ENCODE measurements around the gene PTCH1. TPM values are rescaled to one million over a fixed set of nuclear protein-coding genes. Genes with fewer than 3 reads are reported as not detected.

The PTCH1 gene
- total and polyA plus RNA-seq, 10 of the 15 experiments (the other 5 are each of a cell fraction or from before 2014, with no cell fraction given) = 0.16 to 6.1 (median 2.6) TPM

DNA sequence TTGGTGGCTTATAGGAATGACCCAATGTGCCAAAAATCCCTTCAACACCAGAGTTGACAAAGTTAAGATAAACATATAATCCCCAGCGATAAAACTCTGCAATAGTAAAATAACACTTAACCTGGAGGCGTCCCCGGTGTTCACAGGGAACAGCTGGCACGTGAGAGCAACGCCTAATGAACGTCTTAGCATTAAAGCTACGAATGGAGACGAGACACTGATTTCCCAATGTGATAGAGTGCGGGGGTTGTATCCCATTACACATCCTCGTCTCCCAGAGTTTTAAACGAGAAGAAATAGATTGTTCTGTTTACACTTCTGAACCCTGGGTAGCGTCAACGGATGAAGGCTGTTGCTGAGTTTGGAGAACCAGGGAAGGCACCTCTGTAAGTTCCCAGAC is 57.6 kb downstream of the PTCH1 start:
- Histone ChIP-seq H3K4me2 (ENCODE audit: control insufficient read depth, insufficient read depth) (no peak overlapping the region), H3K9ac (ENCODE audit: control insufficient read depth, insufficient read depth, low read length) (no peak overlapping the region), H3K4me1 (ENCODE audit: control insufficient read depth, insufficient read depth, low read length) (peaks cover 23% of the 10 kb centered on the region), H3K36me3 (ENCODE audit: control insufficient read depth in 2 of 2, insufficient read depth in 2 of 2, low read length in 1 of 2) (peaks cover 2 to 15% of the 10 kb centered on the region in 2 experiments; a peak in 3 of 4 replicates), H4K20me1 (ENCODE audit: control insufficient read depth, insufficient read depth) (0 out of 2 replicates have a peak, but pooled peaks cover 2% of the 10 kb centered on the region), H3K27me3 (replicated peaks in 1 of 2; ENCODE audit: control insufficient read depth in 2 of 2, insufficient read depth in 2 of 2, low read length in 1 of 2) (no peaks in the 10 kb centered on the region), H3K9me3 (replicated peaks; ENCODE audit: control insufficient read depth, insufficient read depth, low read length) (no peaks in the 10 kb centered on the region), H3K79me2 (ENCODE audit: control insufficient read depth, insufficient read depth, low read length) (peaks cover 3% of the 10 kb centered on the region; the same call in 1 of the 2 replicates), H2AFZ (ENCODE audit: control insufficient read depth, low read depth, low read length) (no peak overlapping the region), H3K4me3 (no peak overlapping the region), H3K27ac (ENCODE audit: control insufficient read depth, insufficient read depth) (no peak overlapping the region)
- DNase-seq (ENCODE audit: low read depth, low spot score) (no peak), ATAC-seq (no peak), FAIRE-seq (no peak)
- intact Hi-C loops (cut with micrococcal nuclease; ENCODE audit: unreplicated experiment) (no loop called here), in situ Hi-C loops (cut with MboI) (no loop called here)
- SMC1A ChIA-PET (ENCODE audit: uncharacterized antibody, unreplicated experiment) = no interaction called here
- POLR2A ChIA-PET = no interaction called here
- no TSS peak for BruUV-seq (replicated peaks)
- WGBS (ENCODE audit: insufficient coverage, insufficient replicate concordance, low lambda C conversion rate, missing lambda C conversion rate) = 98% methylated on average over 13 of the region's 13 CpGs
- CTCF ChIA-PET = no interaction called here
- RAD21 ChIA-PET (ENCODE audit: unreplicated experiment) = no interaction called here
- TF ChIP-seq, protein P1, sequence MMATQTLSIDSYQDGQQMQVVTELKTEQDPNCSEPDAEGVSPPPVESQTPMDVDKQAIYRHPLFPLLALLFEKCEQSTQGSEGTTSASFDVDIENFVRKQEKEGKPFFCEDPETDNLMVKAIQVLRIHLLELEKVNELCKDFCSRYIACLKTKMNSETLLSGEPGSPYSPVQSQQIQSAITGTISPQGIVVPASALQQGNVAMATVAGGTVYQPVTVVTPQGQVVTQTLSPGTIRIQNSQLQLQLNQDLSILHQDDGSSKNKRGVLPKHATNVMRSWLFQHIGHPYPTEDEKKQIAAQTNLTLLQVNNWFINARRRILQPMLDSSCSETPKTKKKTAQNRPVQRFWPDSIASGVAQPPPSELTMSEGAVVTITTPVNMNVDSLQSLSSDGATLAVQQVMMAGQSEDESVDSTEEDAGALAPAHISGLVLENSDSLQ (IDR thresholded peaks at IDR 0.05) = no peak
- TF ChIP-seq, protein P2, sequence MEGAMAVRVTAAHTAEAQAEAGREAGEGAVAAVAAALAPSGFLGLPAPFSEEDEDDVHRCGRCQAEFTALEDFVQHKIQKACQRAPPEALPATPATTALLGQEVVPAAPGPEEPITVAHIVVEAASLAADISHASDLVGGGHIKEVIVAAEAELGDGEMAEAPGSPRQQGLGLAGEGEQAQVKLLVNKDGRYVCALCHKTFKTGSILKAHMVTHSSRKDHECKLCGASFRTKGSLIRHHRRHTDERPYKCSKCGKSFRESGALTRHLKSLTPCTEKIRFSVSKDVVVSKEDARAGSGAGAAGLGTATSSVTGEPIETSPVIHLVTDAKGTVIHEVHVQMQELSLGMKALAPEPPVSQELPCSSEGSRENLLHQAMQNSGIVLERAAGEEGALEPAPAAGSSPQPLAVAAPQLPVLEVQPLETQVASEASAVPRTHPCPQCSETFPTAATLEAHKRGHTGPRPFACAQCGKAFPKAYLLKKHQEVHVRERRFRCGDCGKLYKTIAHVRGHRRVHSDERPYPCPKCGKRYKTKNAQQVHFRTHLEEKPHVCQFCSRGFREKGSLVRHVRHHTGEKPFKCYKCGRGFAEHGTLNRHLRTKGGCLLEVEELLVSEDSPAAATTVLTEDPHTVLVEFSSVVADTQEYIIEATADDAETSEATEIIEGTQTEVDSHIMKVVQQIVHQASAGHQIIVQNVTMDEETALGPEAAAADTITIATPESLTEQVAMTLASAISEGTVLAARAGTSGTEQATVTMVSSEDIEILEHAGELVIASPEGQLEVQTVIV (IDR thresholded peaks at IDR 0.05; ENCODE audit: borderline replicate concordance, partially characterized antibody) = no peak

DNA sequence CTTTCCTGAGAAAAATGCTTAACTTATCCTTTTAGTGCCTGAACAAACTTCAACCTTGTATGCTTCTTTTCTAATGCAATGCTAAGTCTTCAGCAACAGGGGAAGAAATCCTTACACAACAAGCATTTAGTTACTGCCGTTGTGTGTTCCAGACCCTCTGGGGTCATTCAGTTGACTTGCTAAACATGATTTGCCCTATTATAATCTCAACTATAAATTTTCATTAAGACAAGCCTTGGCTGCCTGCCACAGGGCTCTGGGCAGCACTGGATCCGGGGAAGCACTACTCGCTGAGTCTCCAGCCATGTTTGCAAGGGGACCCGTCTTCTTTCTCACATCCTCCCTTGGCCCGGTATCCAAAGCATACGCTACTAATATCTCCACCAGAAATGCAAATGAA is 58.1 kb downstream of the PTCH1 start:
- intact Hi-C loops (cut with micrococcal nuclease; ENCODE audit: unreplicated experiment) = no loop called here
- Histone ChIP-seq H3K4me2 (ENCODE audit: control insufficient read depth, insufficient read depth) (no peak overlapping the region), H3K4me1 (ENCODE audit: control insufficient read depth, insufficient read depth, low read length) (peaks cover 18% of the 10 kb centered on the region), H4K20me1 (ENCODE audit: control insufficient read depth, insufficient read depth) (0 out of 2 replicates have a peak, but pooled peaks cover 2% of the 10 kb centered on the region), H3K27ac (ENCODE audit: control insufficient read depth, insufficient read depth) (no peak overlapping the region), H3K27me3 (replicated peaks in 1 of 2; ENCODE audit: control insufficient read depth in 2 of 2, insufficient read depth in 2 of 2, low read length in 1 of 2) (no peaks in the 10 kb centered on the region), H3K4me3 (no peak overlapping the region), H2AFZ (ENCODE audit: control insufficient read depth, low read depth, low read length) (no peak overlapping the region), H3K36me3 (ENCODE audit: control insufficient read depth in 2 of 2, insufficient read depth in 2 of 2, low read length in 1 of 2) (peaks cover 2 to 15% of the 10 kb centered on the region in 2 experiments; a peak in 3 of 4 replicates), H3K79me2 (ENCODE audit: control insufficient read depth, insufficient read depth, low read length) (peaks cover 3% of the 10 kb centered on the region; the same call in 1 of the 2 replicates), H3K9ac (ENCODE audit: control insufficient read depth, insufficient read depth, low read length) (no peak overlapping the region), H3K9me3 (replicated peaks; ENCODE audit: control insufficient read depth, insufficient read depth, low read length) (no peaks in the 10 kb centered on the region)
- BruUV-seq (replicated peaks) = no TSS peak
- DNase-seq (ENCODE audit: low read depth, low spot score) = no peak
- ATAC-seq = no peak
- CTCF ChIA-PET = no interaction called here
- 98% methylated on average over 6 of the region's 6 CpGs for WGBS (ENCODE audit: insufficient coverage, insufficient replicate concordance, low lambda C conversion rate, missing lambda C conversion rate)
- SMC1A ChIA-PET (ENCODE audit: uncharacterized antibody, unreplicated experiment) = no interaction called here
- RAD21 ChIA-PET (ENCODE audit: unreplicated experiment) = no interaction called here
- no peak for TF ChIP-seq KDM1A (IDR thresholded peaks at IDR 0.05; ENCODE audit: borderline replicate concordance)
- no peak for TF ChIP-seq ZBED1 (IDR thresholded peaks at IDR 0.05; ENCODE audit: borderline replicate concordance)
- no peak for TF ChIP-seq SP1 (IDR thresholded peaks at IDR 0.05; ENCODE audit: low read depth, low read length)
- no peak for TF ChIP-seq STAT3 (IDR thresholded peaks at IDR 0.05; ENCODE audit: low read depth, low read length)
- no peak for FAIRE-seq
- in situ Hi-C loops (cut with MboI) = no loop called here
- POLR2A ChIA-PET = no interaction called here

Measured in GM12878 (cell line).